ENCODE measurements around the gene SLC39A11. TPM values are rescaled to one million over a fixed set of nuclear protein-coding genes. Genes with fewer than 3 reads are reported as not detected.

SLC39A11 gene
- total RNA-seq, 1 experiment from 2014 or later: 15.8 TPM

GRCh38 chr17:72761431-72761830 lies 331.1 kb downstream of the SLC39A11 start:
- Histone ChIP-seq H3K27me3 (replicated peaks) (no peaks in the 10 kb centered on the region), H3K36me3 (no peaks in the 10 kb centered on the region), H3K9me3 (replicated peaks) (no peaks in the 10 kb centered on the region), H3K4me1 (replicated peaks) (no peaks in the 10 kb centered on the region), H3K27ac (no peak overlapping the region), H3K4me3 (no peak overlapping the region)
- DNase-seq (ENCODE audit: low read depth in 1 of 2, low spot score in 2 of 2): no peak

- no peak overlapping the region for H3K4me3 ChIP-seq
- H3K9me3 ChIP-seq (replicated peaks): no peaks in the 10 kb centered on the region
- H3K27me3 ChIP-seq (replicated peaks): no peaks in the 10 kb centered on the region
- H3K4me1 ChIP-seq (replicated peaks): no peaks in the 10 kb centered on the region
- no peak for DNase-seq (ENCODE audit: low read depth in 1 of 2, low spot score in 2 of 2)
- no peaks in the 10 kb centered on the region for H3K36me3 ChIP-seq
- no peak overlapping the region for H3K27ac ChIP-seq
Observed at GRCh38 chr17:72760368-72760767, 332.1 kb downstream of the SLC39A11 start.

GRCh38 chr17:72759301-72759700 lies 333.2 kb downstream of the SLC39A11 start:
- H3K4me3 ChIP-seq: no peak overlapping the region
- H3K4me1 ChIP-seq (replicated peaks): no peaks in the 10 kb centered on the region
- no peaks in the 10 kb centered on the region for H3K9me3 ChIP-seq (replicated peaks)
- no peaks in the 10 kb centered on the region for H3K27me3 ChIP-seq (replicated peaks)
- no peak overlapping the region for H3K27ac ChIP-seq
- H3K36me3 ChIP-seq: no peaks in the 10 kb centered on the region
- DNase-seq (ENCODE audit: low read depth in 1 of 2, low spot score in 2 of 2): no peak

- H3K27me3 ChIP-seq (replicated peaks): no peaks in the 10 kb centered on the region
- DNase-seq (ENCODE audit: low read depth in 1 of 2, low spot score in 2 of 2): no peak
- H3K27ac ChIP-seq: no peak overlapping the region
- H3K4me3 ChIP-seq: no peak overlapping the region
- H3K36me3 ChIP-seq: no peaks in the 10 kb centered on the region
- H3K4me1 ChIP-seq (replicated peaks): no peaks in the 10 kb centered on the region
- H3K9me3 ChIP-seq (replicated peaks): no peaks in the 10 kb centered on the region
Observed at GRCh38 chr17:72756256-72756655, 336.2 kb downstream of the SLC39A11 start.

- no peaks in the 10 kb centered on the region for H3K36me3 ChIP-seq
- H3K4me3 ChIP-seq: no peak overlapping the region
- DNase-seq (ENCODE audit: low read depth in 1 of 2, low spot score in 2 of 2): no peak
- H3K27me3 ChIP-seq (replicated peaks): no peaks in the 10 kb centered on the region
- H3K27ac ChIP-seq: no peak overlapping the region
- H3K4me1 ChIP-seq (replicated peaks): no peaks in the 10 kb centered on the region
- no peaks in the 10 kb centered on the region for H3K9me3 ChIP-seq (replicated peaks)
Observed at GRCh38 chr17:72754513-72754912, 338.0 kb downstream of the SLC39A11 start.

GRCh38 chr17:72751746-72752145 lies 340.7 kb downstream of the SLC39A11 start:
- Histone ChIP-seq H3K4me1 (replicated peaks) (no peaks in the 10 kb centered on the region), H3K4me3 (no peak overlapping the region), H3K36me3 (no peaks in the 10 kb centered on the region), H3K9me3 (replicated peaks) (no peaks in the 10 kb centered on the region), H3K27ac (no peak overlapping the region), H3K27me3 (replicated peaks) (no peaks in the 10 kb centered on the region)
- DNase-seq (ENCODE audit: low read depth in 1 of 2, low spot score in 2 of 2): no peak

- Histone ChIP-seq H3K27ac (no peak overlapping the region), H3K4me3 (no peak overlapping the region), H3K4me1 (replicated peaks) (no peaks in the 10 kb centered on the region), H3K9me3 (replicated peaks) (no peaks in the 10 kb centered on the region), H3K36me3 (no peaks in the 10 kb centered on the region), H3K27me3 (replicated peaks) (no peaks in the 10 kb centered on the region)
- DNase-seq (ENCODE audit: low read depth in 1 of 2, low spot score in 2 of 2): no peak
Observed at GRCh38 chr17:72749119-72749572, 343.3 kb downstream of the SLC39A11 start.

GRCh38 chr17:72747501-72747900 lies 345.0 kb downstream of the SLC39A11 start:
- H3K27ac ChIP-seq: no peak overlapping the region
- 0 out of 2 replicates have a peak, but pooled peaks cover 3% of the 10 kb centered on the region for H3K4me1 ChIP-seq (replicated peaks)
- no peaks in the 10 kb centered on the region for H3K27me3 ChIP-seq (replicated peaks)
- DNase-seq (ENCODE audit: low read depth in 1 of 2, low spot score in 2 of 2): no peak
- H3K4me3 ChIP-seq: no peak overlapping the region
- H3K36me3 ChIP-seq: no peaks in the 10 kb centered on the region
- no peaks in the 10 kb centered on the region for H3K9me3 ChIP-seq (replicated peaks)

- Histone ChIP-seq H3K36me3 (no peaks in the 10 kb centered on the region), H3K27ac (no peak overlapping the region), H3K9me3 (replicated peaks) (no peaks in the 10 kb centered on the region), H3K27me3 (replicated peaks) (no peaks in the 10 kb centered on the region), H3K4me1 (replicated peaks) (0 out of 2 replicates have a peak, but pooled peaks cover 3% of the 10 kb centered on the region), H3K4me3 (no peak overlapping the region)
- DNase-seq (ENCODE audit: low read depth in 1 of 2, low spot score in 2 of 2): no peak
Observed at GRCh38 chr17:72745241-72745640, 347.2 kb downstream of the SLC39A11 start.

GRCh38 chr17:72743037-72743467 lies 349.4 kb downstream of the SLC39A11 start:
- DNase-seq (ENCODE audit: low read depth in 1 of 2, low spot score in 2 of 2): no peak
- no peaks in the 10 kb centered on the region for H3K9me3 ChIP-seq (replicated peaks)
- H3K4me3 ChIP-seq: no peak overlapping the region
- H3K27ac ChIP-seq: no peak overlapping the region
- no peaks in the 10 kb centered on the region for H3K27me3 ChIP-seq (replicated peaks)
- H3K36me3 ChIP-seq: no peaks in the 10 kb centered on the region
- 0 out of 2 replicates have a peak, but pooled peaks cover 3% of the 10 kb centered on the region for H3K4me1 ChIP-seq (replicated peaks)

- Histone ChIP-seq H3K4me3 (no peak overlapping the region), H3K27ac (no peak overlapping the region), H3K9me3 (replicated peaks) (no peaks in the 10 kb centered on the region), H3K27me3 (replicated peaks) (no peaks in the 10 kb centered on the region), H3K36me3 (no peaks in the 10 kb centered on the region), H3K4me1 (replicated peaks) (no peaks in the 10 kb centered on the region)
- DNase-seq (ENCODE audit: low read depth in 1 of 2, low spot score in 2 of 2): no peak
Observed at GRCh38 chr17:72737151-72737690, 355.3 kb downstream of the SLC39A11 start.

- Histone ChIP-seq H3K27ac (no peak overlapping the region), H3K4me3 (no peak overlapping the region), H3K9me3 (replicated peaks) (no peaks in the 10 kb centered on the region), H3K36me3 (no peaks in the 10 kb centered on the region), H3K27me3 (replicated peaks) (no peaks in the 10 kb centered on the region), H3K4me1 (replicated peaks) (no peaks in the 10 kb centered on the region)
- no peak for DNase-seq (ENCODE audit: low read depth in 1 of 2, low spot score in 2 of 2)
Observed at GRCh38 chr17:72735592-72735991, 356.9 kb downstream of the SLC39A11 start.

- H3K4me3 ChIP-seq: no peak overlapping the region
- H3K27me3 ChIP-seq (replicated peaks): no peaks in the 10 kb centered on the region
- H3K27ac ChIP-seq: no peak overlapping the region
- DNase-seq (ENCODE audit: low read depth in 1 of 2, low spot score in 2 of 2): no peak
- no peaks in the 10 kb centered on the region for H3K9me3 ChIP-seq (replicated peaks)
- no peaks in the 10 kb centered on the region for H3K4me1 ChIP-seq (replicated peaks)
- H3K36me3 ChIP-seq: no peaks in the 10 kb centered on the region
Observed at GRCh38 chr17:72735048-72735447, 357.4 kb downstream of the SLC39A11 start.

GRCh38 chr17:72734613-72735012 lies 357.9 kb downstream of the SLC39A11 start:
- Histone ChIP-seq H3K9me3 (replicated peaks) (no peaks in the 10 kb centered on the region), H3K4me1 (replicated peaks) (no peaks in the 10 kb centered on the region), H3K27ac (no peak overlapping the region), H3K36me3 (no peaks in the 10 kb centered on the region), H3K27me3 (replicated peaks) (no peaks in the 10 kb centered on the region; the same call in 1 of the 2 replicates), H3K4me3 (no peak overlapping the region)
- no peak for DNase-seq (ENCODE audit: low read depth in 1 of 2, low spot score in 2 of 2)
